Measurements from ENCODE around the gene TM9SF4. TPM values are rescaled to one million over a fixed set of nuclear protein-coding genes. Genes with fewer than 3 reads are reported as not detected.
"Not testable (repeated sequence)": the region's sequence is repeated elsewhere in the genome, so short reads cannot be mapped to it uniquely, and the experiment has no call there.

Gene TM9SF4
- total RNA-seq, 1 donor from 2014 or later = 27.0 TPM

DNA sequence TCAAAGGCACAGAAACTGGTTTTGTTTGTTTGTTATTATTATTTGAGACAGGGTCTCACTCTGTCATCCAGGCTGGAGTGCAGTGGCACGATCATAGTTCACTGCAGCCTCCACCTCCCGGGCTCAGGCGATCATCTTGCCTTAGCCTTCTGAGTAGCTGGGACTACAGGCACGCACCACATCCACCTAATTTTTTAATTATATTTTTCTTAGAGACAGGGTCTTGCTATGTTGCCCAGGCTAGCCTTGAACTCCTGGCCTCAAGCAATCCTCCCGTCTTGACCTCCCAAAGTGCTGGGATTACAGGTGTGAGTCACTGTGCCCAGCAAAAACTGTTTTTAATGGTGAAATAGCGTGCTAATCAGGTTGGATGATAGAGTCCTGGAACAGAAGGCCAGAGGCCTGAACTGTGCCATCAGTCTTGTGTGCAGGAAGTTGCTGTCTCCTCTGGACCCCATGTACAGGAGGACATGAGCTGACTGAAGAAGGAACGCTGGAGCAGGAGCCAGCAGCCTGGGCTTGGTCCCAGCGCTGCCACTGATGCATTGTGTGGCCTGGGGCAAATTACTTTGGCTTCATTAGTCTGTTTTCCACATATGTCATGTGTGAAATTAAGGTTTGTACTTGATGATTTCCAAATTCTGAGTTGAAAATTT lies 4.9 kb downstream of the TM9SF4 start:
- Histone ChIP-seq H3K9me3 (replicated peaks) (no peaks in the 10 kb centered on the region), H3K4me1 (peaks cover 86% of the 10 kb centered on the region), H3K27ac (replicated peaks) (no peak overlapping the region), H3K27me3 (ENCODE audit: low read depth) (no peaks in the 10 kb centered on the region), H3K36me3 (no peaks in the 10 kb centered on the region), H3K4me3 (no peak overlapping the region)
- DNase-seq = no peak
- TF ChIP-seq, protein P1, sequence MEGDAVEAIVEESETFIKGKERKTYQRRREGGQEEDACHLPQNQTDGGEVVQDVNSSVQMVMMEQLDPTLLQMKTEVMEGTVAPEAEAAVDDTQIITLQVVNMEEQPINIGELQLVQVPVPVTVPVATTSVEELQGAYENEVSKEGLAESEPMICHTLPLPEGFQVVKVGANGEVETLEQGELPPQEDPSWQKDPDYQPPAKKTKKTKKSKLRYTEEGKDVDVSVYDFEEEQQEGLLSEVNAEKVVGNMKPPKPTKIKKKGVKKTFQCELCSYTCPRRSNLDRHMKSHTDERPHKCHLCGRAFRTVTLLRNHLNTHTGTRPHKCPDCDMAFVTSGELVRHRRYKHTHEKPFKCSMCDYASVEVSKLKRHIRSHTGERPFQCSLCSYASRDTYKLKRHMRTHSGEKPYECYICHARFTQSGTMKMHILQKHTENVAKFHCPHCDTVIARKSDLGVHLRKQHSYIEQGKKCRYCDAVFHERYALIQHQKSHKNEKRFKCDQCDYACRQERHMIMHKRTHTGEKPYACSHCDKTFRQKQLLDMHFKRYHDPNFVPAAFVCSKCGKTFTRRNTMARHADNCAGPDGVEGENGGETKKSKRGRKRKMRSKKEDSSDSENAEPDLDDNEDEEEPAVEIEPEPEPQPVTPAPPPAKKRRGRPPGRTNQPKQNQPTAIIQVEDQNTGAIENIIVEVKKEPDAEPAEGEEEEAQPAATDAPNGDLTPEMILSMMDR (IDR thresholded peaks at IDR 0.05; ENCODE audit: borderline replicate concordance) = no peak
- intact Hi-C loops (cut with micrococcal nuclease) = no loop called here

- intact Hi-C loops (cut with micrococcal nuclease) = no loop called here
- Histone ChIP-seq H3K9me3 (replicated peaks) (no peaks in the 10 kb centered on the region), H3K27me3 (ENCODE audit: low read depth) (no peaks in the 10 kb centered on the region), H3K27ac (replicated peaks) (no peak overlapping the region), H3K36me3 (no peaks in the 10 kb centered on the region), H3K4me3 (no peak overlapping the region), H3K4me1 (peaks cover 77% of the 10 kb centered on the region)
- TF ChIP-seq, protein P1 (IDR thresholded peaks at IDR 0.05; ENCODE audit: borderline replicate concordance) = no peak
- no peak for DNase-seq
Observed at GRCh38 chr20:32115211-32115767, 5.8 kb downstream of the TM9SF4 start.

GRCh38 chr20:32116079-32116521 lies 6.6 kb downstream of the TM9SF4 start:
- intact Hi-C loops (cut with micrococcal nuclease) = no loop called here
- H3K4me1 ChIP-seq = peaks cover 69% of the 10 kb centered on the region
- H3K9me3 ChIP-seq (replicated peaks) = no peaks in the 10 kb centered on the region
- no peak for DNase-seq
- no peaks in the 10 kb centered on the region for H3K36me3 ChIP-seq
- H3K27ac ChIP-seq (replicated peaks) = no peak overlapping the region
- no peaks in the 10 kb centered on the region for H3K27me3 ChIP-seq (ENCODE audit: low read depth)
- H3K4me3 ChIP-seq = no peak overlapping the region
- TF ChIP-seq, protein P1 (IDR thresholded peaks at IDR 0.05; ENCODE audit: borderline replicate concordance) = no peak

DNA sequence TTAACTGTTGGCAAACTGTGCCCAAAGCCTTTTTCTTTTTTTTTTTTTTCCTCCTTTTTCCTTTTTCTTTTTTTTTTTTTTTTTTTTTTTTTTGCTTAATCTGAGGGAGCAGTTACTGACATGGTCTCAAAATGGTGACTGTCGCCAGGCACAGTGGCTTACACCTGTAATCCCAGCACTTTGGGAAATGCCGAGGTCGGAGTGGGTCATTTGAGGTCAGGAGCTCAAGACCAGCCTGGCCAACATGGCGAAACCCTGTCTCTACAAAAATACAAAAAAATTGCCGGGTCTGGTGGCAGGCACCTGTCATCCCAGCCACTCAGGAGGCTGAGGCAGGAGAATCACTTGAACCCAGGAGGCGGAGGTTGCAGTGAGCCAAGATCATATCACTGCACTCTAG lies 7.3 kb downstream of the TM9SF4 start:
- H3K27ac ChIP-seq (replicated peaks); DNase-seq; H3K4me3 ChIP-seq; H3K36me3 ChIP-seq; intact Hi-C loops (cut with micrococcal nuclease); H3K9me3 ChIP-seq (replicated peaks); H3K27me3 ChIP-seq (ENCODE audit: low read depth): not testable (repeated sequence)
- H3K4me1 ChIP-seq = peaks cover 62% of the 10 kb centered on the region

DNA sequence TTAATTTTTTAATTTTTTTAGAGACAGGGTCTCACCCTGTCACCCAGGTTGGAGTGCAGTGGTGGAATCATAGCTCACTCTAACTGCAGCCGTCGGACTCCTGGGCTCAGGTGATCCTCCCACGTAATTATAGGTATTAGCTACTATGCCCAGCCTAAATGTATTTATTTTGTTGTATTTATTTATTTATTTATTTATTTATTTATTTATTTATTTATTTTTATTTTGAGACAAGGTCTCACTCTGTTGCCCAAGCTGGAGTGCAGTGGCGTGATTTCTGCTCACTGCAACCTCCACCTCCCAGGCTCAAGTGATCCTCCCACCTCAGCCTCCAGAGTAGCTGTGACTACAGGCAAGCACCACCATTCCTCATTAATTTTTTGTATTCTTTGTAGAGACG lies 8.9 kb downstream of the TM9SF4 start:
- H3K36me3 ChIP-seq; H3K27ac ChIP-seq (replicated peaks); H3K27me3 ChIP-seq (ENCODE audit: low read depth); intact Hi-C loops (cut with micrococcal nuclease); H3K9me3 ChIP-seq (replicated peaks); H3K4me3 ChIP-seq; DNase-seq: not testable (repeated sequence)
- peaks cover 46% of the 10 kb centered on the region for H3K4me1 ChIP-seq

- intact Hi-C loops (cut with micrococcal nuclease) = no loop called here
- H3K4me3 ChIP-seq = no peak overlapping the region
- DNase-seq = no peak
Observed at GRCh38 chr20:32119734-32120133, 10.2 kb downstream of the TM9SF4 start.

DNA sequence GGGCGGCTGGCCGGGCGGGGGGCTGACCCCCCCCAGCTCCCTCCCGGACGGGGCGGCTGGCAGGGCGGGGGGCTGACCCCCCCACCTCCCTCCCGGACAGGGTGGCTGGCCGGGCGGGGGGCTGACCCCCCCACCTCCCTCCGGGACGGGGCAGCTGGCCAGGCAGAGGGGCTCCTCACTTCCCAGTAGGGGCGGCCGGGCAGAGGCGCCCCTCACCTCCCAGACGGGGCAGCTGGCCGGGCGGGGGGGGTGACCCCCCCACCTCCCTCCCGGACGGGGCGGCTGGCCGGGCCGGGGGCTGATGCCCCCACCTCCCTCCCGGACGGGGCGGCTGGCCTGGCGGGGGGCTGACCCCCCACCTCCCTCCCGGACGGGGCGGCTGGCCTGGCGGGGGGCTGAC lies 12.4 kb downstream of the TM9SF4 start:
- H3K9me3 ChIP-seq (replicated peaks); intact Hi-C loops (cut with micrococcal nuclease); H3K27me3 ChIP-seq (ENCODE audit: low read depth); DNase-seq; H3K27ac ChIP-seq (replicated peaks); H3K4me3 ChIP-seq: not testable (repeated sequence)
- peaks cover 11% of the 10 kb centered on the region for H3K36me3 ChIP-seq
- peaks cover 14% of the 10 kb centered on the region for H3K4me1 ChIP-seq

More at GRCh38 chr20:32119734-32120133, 10.2 kb downstream of the TM9SF4 start:
- TF ChIP-seq, protein P1 (IDR thresholded peaks at IDR 0.05; ENCODE audit: borderline replicate concordance) = no peak
- no peaks in the 10 kb centered on the region for H3K9me3 ChIP-seq (replicated peaks)
- peaks cover 8% of the 10 kb centered on the region for H3K36me3 ChIP-seq
- no peak overlapping the region for H3K27ac ChIP-seq (replicated peaks)
- peaks cover 34% of the 10 kb centered on the region for H3K4me1 ChIP-seq
- H3K27me3 ChIP-seq (ENCODE audit: low read depth) = no peaks in the 10 kb centered on the region
